HL-60 (cell line): ENCODE results near the gene FXN.

Experiments
- DNase-seq, 2 experiments: peaks; one replicate each; pipeline ENCODE4 v3.0.0-alpha.2; 2010 to 2020; ENCODE audit warnings: low read depth in 1 of 2, low spot score in 1 of 2
- H3K27ac ChIP-seq: fragments of 250-450 bp; sonication (Bioruptor Pico); replicated peaks from 2 replicates; pipeline ENCODE4 v1.5.1; 2020; ENCODE audit warnings: mild to moderate bottlenecking, moderate library complexity
- H3K27me3 ChIP-seq: fragments of 250-450 bp; sonication (Bioruptor Pico); 2 replicates; pipeline ENCODE4 v1.5.1; 2021; ENCODE audit warnings: mild to moderate bottlenecking, moderate library complexity; ENCODE audit not compliant: insufficient read depth, poor library complexity, severe bottlenecking
- H3K4me3 ChIP-seq: replicated peaks from 2 replicates; pipeline ENCODE4 v1.5.1; 2011; ENCODE audit warnings: mild to moderate bottlenecking, control low read depth, low read length; ENCODE audit not compliant: insufficient read depth
- CTCF ChIP-seq: IDR thresholded peaks from one replicate; pipeline ENCODE4 v1.5.1; 2011; ENCODE audit warnings: low read length, control low read depth, inconsistent platforms; ENCODE audit not compliant: insufficient read depth
- GABPA ChIP-seq: IDR thresholded peaks from 2 replicates; pipeline ENCODE4 v1.6.1; 2012; ENCODE audit warnings: low read depth
- POLR2AphosphoS5 ChIP-seq: IDR thresholded peaks from 2 replicates; pipeline ENCODE4 v1.6.1; 2012; ENCODE audit warnings: low read depth
- REST ChIP-seq: IDR thresholded peaks from 2 replicates; pipeline ENCODE4 v1.6.1; 2012; ENCODE audit warnings: low read depth; ENCODE audit not compliant: insufficient replicate concordance
- SPI1 ChIP-seq: IDR thresholded peaks from 2 replicates; pipeline ENCODE4 v1.6.1; 2012; ENCODE audit warnings: low read depth, mild to moderate bottlenecking, borderline replicate concordance

Gene FXN

DNA sequence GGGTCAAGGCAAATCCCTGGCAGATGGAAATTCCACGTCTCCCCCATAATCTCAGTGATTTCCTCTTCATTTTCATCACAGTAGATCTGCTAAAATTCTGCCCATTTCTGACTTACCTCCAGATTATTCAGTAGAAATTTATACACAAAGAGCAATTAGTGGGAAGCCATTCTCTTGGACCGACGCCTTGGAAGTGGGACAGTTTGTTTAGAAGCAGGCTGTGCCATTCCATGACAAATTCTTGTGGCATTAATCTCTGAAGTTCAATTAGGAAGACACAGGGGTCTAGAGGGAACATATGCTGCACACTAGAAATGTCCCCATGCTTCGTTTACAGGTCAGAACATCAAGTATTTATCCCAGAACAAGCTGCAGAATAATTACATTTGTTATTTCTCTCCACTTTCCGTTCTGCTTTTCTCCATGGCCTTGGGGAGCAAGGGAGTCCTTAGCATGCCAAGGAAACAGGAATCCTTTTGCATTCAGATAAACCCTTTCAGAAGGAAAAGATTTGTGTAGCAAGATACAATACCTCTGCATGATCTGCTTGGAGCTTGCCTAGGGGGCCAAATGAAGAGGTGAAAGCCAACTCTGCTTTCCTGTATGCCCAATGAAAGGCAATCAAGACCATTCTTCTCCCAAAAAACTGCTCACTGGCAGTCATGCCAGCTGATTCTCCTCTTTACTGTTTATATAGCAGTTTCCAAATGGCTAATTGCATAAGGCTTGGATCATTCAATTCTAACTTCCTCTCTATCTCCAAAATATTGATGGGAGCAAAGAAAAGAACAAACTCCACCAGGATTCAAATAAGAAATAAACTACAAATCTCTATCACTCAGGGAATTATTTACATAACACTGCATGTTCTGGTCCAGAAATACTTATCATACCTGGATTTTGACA, 19.1 kb upstream of the FXN start:
- Histone ChIP-seq H3K4me3 (no peak overlapping the region), H3K27me3 (peaks cover 3% of the 10 kb centered on the region), H3K27ac (no peak overlapping the region)
- no peak for DNase-seq
- no peak for TF ChIP-seq SPI1
- no peak for TF ChIP-seq POLR2AphosphoS5
- no peak for TF ChIP-seq CTCF
- no peak for TF ChIP-seq GABPA
- TF ChIP-seq REST = no peak

GRCh38 chr9:69018737-69019136, 16.8 kb upstream of the FXN start:
- no peak for DNase-seq
- H3K27me3 ChIP-seq = peaks cover 3% of the 10 kb centered on the region
- TF ChIP-seq REST (no peak), GABPA (no peak), POLR2AphosphoS5 (no peak), CTCF (no peak), SPI1 (no peak)
- no peak overlapping the region for H3K4me3 ChIP-seq
- H3K27ac ChIP-seq = no peak overlapping the region

GRCh38 chr9:69019808-69020207, 15.7 kb upstream of the FXN start:
- DNase-seq = no peak
- TF ChIP-seq SPI1 (no peak), POLR2AphosphoS5 (no peak), GABPA (no peak), CTCF (no peak), REST (no peak)
- Histone ChIP-seq H3K27ac (no peak overlapping the region), H3K27me3 (peaks cover 3% of the 10 kb centered on the region), H3K4me3 (no peak overlapping the region)
